HAP-1 (cell line): Measurements from ENCODE around the gene RMDN2.

Experiments used
- DNase-seq, 2 experiments: peaks; one replicate each; pipeline ENCODE4 v3.0.0-alpha.2; 2016 to 2020; ENCODE audit warnings: low spot score in 2 of 2
- H3K27me3 ChIP-seq: fragments of 250-450 bp; sonication (Bioruptor Pico); 2 replicates; pipeline ENCODE4 v1.5.1; 2020; ENCODE audit warnings: low read depth, mild to moderate bottlenecking, moderate library complexity
- H3K36me3 ChIP-seq: fragments of 250-450 bp; sonication (Bioruptor Pico); replicated peaks from 2 replicates; pipeline ENCODE4 v1.5.1; 2020; ENCODE audit warnings: mild to moderate bottlenecking
- H3K4me1 ChIP-seq: fragments of 250-450 bp; sonication (Bioruptor Pico); 2 replicates; pipeline ENCODE4 v1.5.1; 2020; ENCODE audit warnings: mild to moderate bottlenecking
- H3K4me3 ChIP-seq: fragments of 250-450 bp; sonication (Bioruptor Pico); 2 replicates; pipeline ENCODE4 v1.5.1; 2020; ENCODE audit warnings: mild to moderate bottlenecking, moderate library complexity
- H3K9me3 ChIP-seq: fragments of 250-450 bp; sonication (Bioruptor Pico); 2 replicates; pipeline ENCODE4 v1.5.1; 2020; ENCODE audit warnings: mild to moderate bottlenecking, moderate library complexity
- in situ Hi-C: fragments of 300-500 bp; cut with MboI; formaldehyde crosslinking; loops from 3 replicates; pipeline ENCODE4 v1.14.3; 2020; ENCODE audit warnings: low sequenced_read_pairs, inconsistent platforms, mixed read lengths

Gene RMDN2

GRCh38 chr2:38066421-38067115 is 141.5 kb downstream of the RMDN2 start:
- H3K36me3 ChIP-seq = no peaks in the 10 kb centered on the region
- peaks cover 4% of the 10 kb centered on the region for H3K27me3 ChIP-seq
- in situ Hi-C loops = no loop called here
- no peaks in the 10 kb centered on the region for H3K9me3 ChIP-seq
- no peak for DNase-seq
- no peaks in the 10 kb centered on the region for H3K4me1 ChIP-seq
- H3K4me3 ChIP-seq = no peak overlapping the region
